ENCODE results near the gene KCNJ5. TPM values are rescaled to one million over a fixed set of nuclear protein-coding genes. Genes with fewer than 3 reads are reported as not detected.

Gene KCNJ5
- total RNA-seq, 1 experiment from 2014 or later = 0.11 TPM

GRCh38 chr11:128940156-128940555 is 49.0 kb downstream of the KCNJ5 start:
- no CpG with 5 or more reads among the region's 5 CpGs for WGBS (ENCODE audit: extremely low coverage, insufficient read length, low lambda C conversion rate)
- Mint-ChIP-seq H3K27me3 (ENCODE audit: low read depth) (peaks cover 30% of the 10 kb centered on the region), H3K36me3 (ENCODE audit: insufficient read depth in 1 of 3, low read depth in 3 of 3) (no peaks in the 10 kb centered on the region), H3K4me1 (peaks cover 24 to 31% of the 10 kb centered on the region in 2 experiments), H3K4me3 (no peak overlapping the region), H3K9me3 (no peaks in the 10 kb centered on the region; a peak in 1 of 5 replicates), H3K27ac (no peak overlapping the region)
- Histone ChIP-seq H3K14ac (ENCODE audit: insufficient read depth, low read length) (peak overlapping the region; percentile 35; the same call in 1 of the 2 replicates), H3K23ac (ENCODE audit: insufficient read length, low read depth, low read length) (no peak overlapping the region), H3K79me1 (ENCODE audit: insufficient read depth, low read depth, low read length, poor library complexity, severe bottlenecking) (no peaks in the 10 kb centered on the region), H2AK5ac (ENCODE audit: insufficient read length, low read length) (no peak overlapping the region), H3K18ac (ENCODE audit: insufficient read length, low read depth, low read length) (peak overlapping the region; percentile 46), H3K56ac (ENCODE audit: insufficient read length, low read depth, low read length) (no peak overlapping the region), H3K9ac (ENCODE audit: extremely low read depth, insufficient read length, low read length) (no peak overlapping the region), H3K27me3 (ENCODE audit: insufficient read depth, low read length) (peaks cover 2% of the 10 kb centered on the region; the same call in 1 of the 2 replicates), H3K4ac (ENCODE audit: low read depth, low read length) (no peak overlapping the region), H4K5ac (ENCODE audit: insufficient read length, low read depth, low read length) (no peak overlapping the region), H4K20me1 (ENCODE audit: control insufficient read depth, insufficient read depth, insufficient read length) (no peaks in the 10 kb centered on the region), H3K27ac (ENCODE audit: insufficient read length, low read depth, low read length) (no peak overlapping the region), H3K23me2 (ENCODE audit: insufficient read length, low read depth, low read length, poor library complexity, severe bottlenecking) (no peaks in the 10 kb centered on the region), H2AFZ (ENCODE audit: low read length) (no peak overlapping the region), H2BK5ac (ENCODE audit: insufficient read length, low read length) (no peak overlapping the region), H2BK12ac (ENCODE audit: insufficient read length, low read depth, low read length) (no peak overlapping the region), H3T11ph (ENCODE audit: low read length) (no peak overlapping the region), H2BK120ac (ENCODE audit: low read depth, low read length, poor library complexity, severe bottlenecking) (no peak overlapping the region), H4K91ac (ENCODE audit: insufficient read length, low read depth, low read length) (no peak overlapping the region), H4K8ac (replicated peaks; ENCODE audit: insufficient read length, low read depth, low read length) (no peak overlapping the region), H3K4me2 (ENCODE audit: insufficient read depth, insufficient read length, low read length) (no peak overlapping the region), H3K9me3 (ENCODE audit: control insufficient read depth, low read depth, low read length) (no peaks in the 10 kb centered on the region), H2BK15ac (ENCODE audit: low read depth, low read length) (no peak overlapping the region), H2BK20ac (ENCODE audit: low read depth, low read length, poor library complexity, severe bottlenecking) (no peak overlapping the region), H3K79me2 (ENCODE audit: insufficient read depth, low read length) (no peaks in the 10 kb centered on the region), H3K4me1 (ENCODE audit: insufficient read depth, low read length) (no peaks in the 10 kb centered on the region; the same call in 1 of the 2 replicates)
- no peak for TF ChIP-seq CTCF (conservative IDR thresholded peaks at IDR 0.05)
- no peak for DNase-seq

Measured in H9 (cell line).